HepG2 (cell line): ENCODE data around the gene OSER1. TPM values are rescaled to one million over a fixed set of nuclear protein-coding genes. Genes with fewer than 3 reads are reported as not detected.

Experiments
- ATAC-seq: fragments of 200-7000 bp; cut with Tn5 transposase; 3 replicates; pipeline ENCODE4 v1.9.1; 2020; ENCODE audit warnings: mild to moderate bottlenecking, moderate library complexity
- BruUV-seq: library from RNA; stranded (reverse); fragments of 400-500 nt; replicated peaks from 2 replicates; lab custom pipeline; 2021; lab: Mats Ljungman, UMichigan
- CTCF ChIA-PET: fragments of 300-600 bp; formaldehyde crosslinking; extraction: SDS; loops from one replicate; lab custom pipeline; 2021; ENCODE audit warnings: low total read pairs, inconsistent platforms, low intra/inter-chr PET ratio; lab: Yijun Ruan, JAX
- POLR2A ChIA-PET: fragments of 350-600 bp; sonication (Branson Sonifier 250); formaldehyde crosslinking; loops from one replicate; lab custom pipeline; 2020; ENCODE audit warnings: antibody characterized with exemption, inconsistent platforms; lab: Yijun Ruan, JAX
- DNase-seq: peaks from one replicate; pipeline ENCODE4 v3.0.0-alpha.2; 2015; ENCODE audit warnings: low spot score
- FAIRE-seq: peaks from 3 replicates; lab custom pipeline; 2011; peaks lifted over from hg19 to GRCh38; lab: Jason Lieb, UNC
- H2AFZ ChIP-seq: one replicate; pipeline ENCODE4 v1.6.1; 2011; ENCODE audit warnings: low read length, inconsistent platforms
- H3K27ac ChIP-seq: fragments of 300-600 bp; 3 replicates; pipeline ENCODE4 v1.8.0; 2011; ENCODE audit warnings: mixed run types, mild to moderate bottlenecking, mixed read lengths, low read length, inconsistent platforms; ENCODE audit not compliant: insufficient read depth; ENCODE audit errors: extremely low read length
- H3K27me3 ChIP-seq, 2 experiments: fragments of 200-600 bp in 1 of 2; 2 replicates in 1 of 2; 3 replicates in 1 of 2; pipeline versions ENCODE4 v1.6.0 to v1.8.0; 2011; ENCODE audit warnings: low read length in 2 of 2, mild to moderate bottlenecking in 2 of 2, moderate library complexity in 2 of 2, inconsistent platforms in 1 of 2; ENCODE audit not compliant: insufficient read depth in 2 of 2, control insufficient read depth in 1 of 2
- H3K36me3 ChIP-seq, 2 experiments: fragments of 200-600 bp in 1 of 2; replicated peaks in 1 of 2; 2 replicates in 1 of 2; 3 replicates in 1 of 2; pipeline versions ENCODE4 v1.5.1 to v1.8.0; 2011; ENCODE audit warnings: low read length in 2 of 2, inconsistent platforms in 1 of 2; ENCODE audit not compliant: insufficient read depth in 2 of 2, control insufficient read depth in 1 of 2
- H3K4me1 ChIP-seq: 2 replicates; pipeline ENCODE4 v1.5.1; 2012; ENCODE audit warnings: low read length, inconsistent platforms; ENCODE audit not compliant: insufficient read depth
- H3K4me2 ChIP-seq: 2 replicates; pipeline ENCODE4 v1.6.0; 2011; ENCODE audit warnings: low read depth, low read length, inconsistent platforms
- H3K4me3 ChIP-seq, 3 experiments: fragments of 200-600 bp in 1 of 3; sonication (generic), shearing (Covaris generic) in 1 of 3; replicated peaks in 1 of 3; 2 replicates each; pipeline ENCODE4 v1.5.1; 2011 to 2016; ENCODE audit warnings: low read length in 3 of 3, inconsistent platforms in 2 of 3, low read depth in 2 of 3, mild to moderate bottlenecking in 2 of 3, control low read depth in 1 of 3, mixed read lengths in 1 of 3; ENCODE audit not compliant: insufficient read depth in 1 of 3
- H3K79me2 ChIP-seq: one replicate; pipeline ENCODE4 v1.6.1; 2011; ENCODE audit warnings: low read length, inconsistent platforms; ENCODE audit not compliant: insufficient read depth
- H3K9ac ChIP-seq: 2 replicates; pipeline ENCODE4 v1.6.0; 2011; ENCODE audit warnings: mild to moderate bottlenecking, low read depth, low read length, inconsistent platforms; ENCODE audit not compliant: insufficient read depth
- H3K9me3 ChIP-seq: 2 replicates; pipeline ENCODE4 v1.5.1; 2012; ENCODE audit warnings: mild to moderate bottlenecking, low read length
- H4K20me1 ChIP-seq: 2 replicates; pipeline ENCODE4 v1.6.0; 2011; ENCODE audit warnings: inconsistent platforms, mild to moderate bottlenecking, low read length, moderate library complexity; ENCODE audit not compliant: insufficient read depth
- AGO2 ChIP-seq: fragments of 200-400 bp; formaldehyde crosslinking; optimal IDR thresholded peaks from 2 replicates; pipeline ENCODE3; 2017; ENCODE audit warnings: mild to moderate bottlenecking, low read depth, low read length, moderate library complexity
- BHLHE40 ChIP-seq: IDR thresholded peaks from 2 replicates; pipeline ENCODE4 v1.6.1; 2011; ENCODE audit warnings: low read length, improper control_type of control experiment
- CC2D1A ChIP-seq: sonication (generic); formaldehyde crosslinking; IDR thresholded peaks from 2 replicates; pipeline ENCODE4 v1.8.1; 2023; ENCODE audit warnings: mild to moderate bottlenecking, missing genetic modification reagents
- CCAR2 ChIP-seq: fragments of 200-400 bp; formaldehyde crosslinking; optimal IDR thresholded peaks from 2 replicates; pipeline ENCODE3; 2018; ENCODE audit warnings: low read depth, mild to moderate bottlenecking, low read length, moderate library complexity
- EHMT2 ChIP-seq: fragments of 200-600 bp; sonication (generic); IDR thresholded peaks from 2 replicates; pipeline ENCODE4 v1.7.0; 2017; ENCODE audit warnings: antibody characterized with exemption, low read depth, low read length, borderline replicate concordance
- GABPA ChIP-seq, 2 experiments: IDR thresholded peaks; 2 replicates each; pipeline ENCODE4 v1.6.1; 2011 to 2016; ENCODE audit warnings: low read depth in 2 of 2, low read length in 1 of 2, missing biosample characterization in 1 of 2, missing genetic modification characterization in 1 of 2
- GFI1 ChIP-seq: sonication (generic); formaldehyde crosslinking; IDR thresholded peaks from 2 replicates; pipeline ENCODE4 v1.5.0; 2020; ENCODE audit warnings: missing genetic modification reagents, mild to moderate bottlenecking, borderline replicate concordance
- JARID2 ChIP-seq: sonication (generic); formaldehyde crosslinking; IDR thresholded peaks from 2 replicates; pipeline ENCODE4 v1.8.1; 2023; ENCODE audit warnings: missing genetic modification reagents, inconsistent platforms; ENCODE audit not compliant: insufficient replicate concordance
- ZBTB42 ChIP-seq: sonication (generic); formaldehyde crosslinking; IDR thresholded peaks from 2 replicates; pipeline ENCODE4 v1.5.0; 2020; ENCODE audit warnings: mild to moderate bottlenecking, missing genetic modification reagents
- ZFYVE20 ChIP-seq: sonication (generic); formaldehyde crosslinking; IDR thresholded peaks from 2 replicates; pipeline ENCODE4 v1.8.0; 2023; ENCODE audit warnings: low read depth, mild to moderate bottlenecking, moderate library complexity, missing genetic modification reagents, borderline replicate concordance
- ZMAT5 ChIP-seq: sonication (generic); formaldehyde crosslinking; IDR thresholded peaks from 2 replicates; pipeline ENCODE4 v1.5.0; 2020; ENCODE audit warnings: mild to moderate bottlenecking, low read depth, missing genetic modification reagents, borderline replicate concordance
- ZMYM3 ChIP-seq: sonication (generic); formaldehyde crosslinking; IDR thresholded peaks from 2 replicates; pipeline ENCODE4 v1.5.1; 2020; ENCODE audit warnings: mild to moderate bottlenecking, missing genetic modification reagents
- ZNF136 ChIP-seq: sonication (generic); formaldehyde crosslinking; IDR thresholded peaks from 2 replicates; pipeline ENCODE4 v1.8.1; 2022; ENCODE audit warnings: low read depth, mild to moderate bottlenecking, moderate library complexity, missing genetic modification reagents
- ZNF773 ChIP-seq: sonication (generic); formaldehyde crosslinking; IDR thresholded peaks from 2 replicates; pipeline ENCODE4 v1.4.0; 2020; ENCODE audit warnings: missing genetic modification reagents, borderline replicate concordance
- ZZZ3 ChIP-seq: sonication (generic); formaldehyde crosslinking; IDR thresholded peaks from 2 replicates; pipeline ENCODE4 v1.4.0; 2020; ENCODE audit warnings: missing genetic modification reagents, mild to moderate bottlenecking, borderline replicate concordance
- WGBS: methylation state at CpG from one replicate; pipeline ENCODE4 v1.1.6; 2017; ENCODE audit warnings: low lambda C conversion rate; 5-methylcytosine and 5-hydroxymethylcytosine counted together
- in situ Hi-C: cut with HindIII; loops from 2 replicates; pipeline ENCODE4 v1.10.0; 2017; ENCODE audit warnings: low pct_unique_long_range_greater_than_20kb; ENCODE audit not compliant: extremely low pct_ligation_motif_present
- intact Hi-C: fragments of 100-400 bp; cut with micrococcal nuclease; formaldehyde crosslinking; loops from one replicate; pipeline ENCODE4 v1.10.0; 2022; ENCODE audit not compliant: unreplicated experiment
- polyA plus RNA-seq, 8 experiments: library from polyadenylated mRNA; depleted of rRNA in 3 of 8; stranded (reverse) in 7 of 8; unstranded in 1 of 8; fragments of >200 nt; fragmentation: Illumina TruSeq in 4 of 8; extraction: Trizol in 4 of 8; gene quantifications; 2 replicates each; pipeline versions ENCODE4 v1.2.1 to v1.2.3, GENCODE V29; 2011 to 2016; ENCODE audit warnings: low read depth in 4 of 8, missing spikeins in 1 of 8, mixed read lengths in 1 of 8; ENCODE audit not compliant: insufficient read depth in 1 of 8
- total RNA-seq, 5 experiments: library from RNA; depleted of rRNA; stranded (reverse); fragments of >200 nt; fragmentation: Illumina TruSeq; extraction: Trizol; gene quantifications; 2 replicates each; pipeline ENCODE4 v1.2.3, GENCODE V29; 2016; ENCODE audit warnings: low read depth in 1 of 5
- TF ChIP-seq, protein P1 (sequence below): sonication (generic); formaldehyde crosslinking; IDR thresholded peaks from 2 replicates; pipeline ENCODE4 v1.5.1; 2020; ENCODE audit warnings: missing genetic modification reagents, mild to moderate bottlenecking, borderline replicate concordance
- TF ChIP-seq, protein P2 (sequence below): sonication (generic); formaldehyde crosslinking; conservative IDR thresholded peaks from 2 replicates; pipeline ENCODE4 v1.8.0; 2022; ENCODE audit warnings: mild to moderate bottlenecking, moderate library complexity, missing genetic modification reagents
- TF ChIP-seq, protein P3 (sequence below): sonication (generic); formaldehyde crosslinking; IDR thresholded peaks from 2 replicates; pipeline ENCODE4 v1.4.0; 2020; ENCODE audit warnings: mild to moderate bottlenecking, missing genetic modification reagents

Gene OSER1
- total and polyA plus RNA-seq, 2 of the 13 experiments (the other 11 are each of a cell fraction or from before 2014, with no cell fraction given): 71.2 to 71.5 TPM

DNA sequence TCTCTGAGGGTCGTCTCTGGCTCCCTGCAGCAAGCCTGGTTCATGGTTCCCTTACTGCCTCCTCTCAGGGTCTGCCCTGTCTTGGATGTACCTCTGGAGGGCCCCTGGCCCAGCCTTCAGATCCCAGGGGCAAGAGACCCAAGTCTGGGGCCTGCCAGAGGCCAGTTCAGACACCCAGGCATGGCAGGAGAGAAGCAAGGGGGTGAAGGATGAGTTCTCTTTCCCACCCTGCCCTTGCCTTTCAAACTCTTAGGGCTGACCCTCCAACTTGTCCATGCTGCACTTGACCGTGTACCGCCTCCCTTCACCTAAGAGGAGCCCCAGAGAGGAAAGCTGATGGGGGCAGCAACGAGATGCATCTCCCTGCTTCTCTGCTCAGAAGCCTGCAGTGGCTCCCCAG is 40.7 kb upstream of the OSER1 start (continued):
- TF ChIP-seq, protein P1, sequence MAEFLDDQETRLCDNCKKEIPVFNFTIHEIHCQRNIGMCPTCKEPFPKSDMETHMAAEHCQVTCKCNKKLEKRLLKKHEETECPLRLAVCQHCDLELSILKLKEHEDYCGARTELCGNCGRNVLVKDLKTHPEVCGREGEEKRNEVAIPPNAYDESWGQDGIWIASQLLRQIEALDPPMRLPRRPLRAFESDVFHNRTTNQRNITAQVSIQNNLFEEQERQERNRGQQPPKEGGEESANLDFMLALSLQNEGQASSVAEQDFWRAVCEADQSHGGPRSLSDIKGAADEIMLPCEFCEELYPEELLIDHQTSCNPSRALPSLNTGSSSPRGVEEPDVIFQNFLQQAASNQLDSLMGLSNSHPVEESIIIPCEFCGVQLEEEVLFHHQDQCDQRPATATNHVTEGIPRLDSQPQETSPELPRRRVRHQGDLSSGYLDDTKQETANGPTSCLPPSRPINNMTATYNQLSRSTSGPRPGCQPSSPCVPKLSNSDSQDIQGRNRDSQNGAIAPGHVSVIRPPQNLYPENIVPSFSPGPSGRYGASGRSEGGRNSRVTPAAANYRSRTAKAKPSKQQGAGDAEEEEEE (CRISPR knock-in tag): no peak
- no peak for TF ChIP-seq GABPA (IDR thresholded peaks at IDR 0.05; ENCODE audit: low read depth, low read length)
- no peak for TF ChIP-seq GABPA (CRISPR knock-in tag; IDR thresholded peaks at IDR 0.05; ENCODE audit: low read depth)
- no peak for TF ChIP-seq AGO2
- TF ChIP-seq ZNF136 (CRISPR knock-in tag): no peak
- no peak for TF ChIP-seq CCAR2
- no peak for TF ChIP-seq ZZZ3 (CRISPR knock-in tag)
- TF ChIP-seq ZNF773 (CRISPR knock-in tag): no peak
- TF ChIP-seq, protein P2, sequence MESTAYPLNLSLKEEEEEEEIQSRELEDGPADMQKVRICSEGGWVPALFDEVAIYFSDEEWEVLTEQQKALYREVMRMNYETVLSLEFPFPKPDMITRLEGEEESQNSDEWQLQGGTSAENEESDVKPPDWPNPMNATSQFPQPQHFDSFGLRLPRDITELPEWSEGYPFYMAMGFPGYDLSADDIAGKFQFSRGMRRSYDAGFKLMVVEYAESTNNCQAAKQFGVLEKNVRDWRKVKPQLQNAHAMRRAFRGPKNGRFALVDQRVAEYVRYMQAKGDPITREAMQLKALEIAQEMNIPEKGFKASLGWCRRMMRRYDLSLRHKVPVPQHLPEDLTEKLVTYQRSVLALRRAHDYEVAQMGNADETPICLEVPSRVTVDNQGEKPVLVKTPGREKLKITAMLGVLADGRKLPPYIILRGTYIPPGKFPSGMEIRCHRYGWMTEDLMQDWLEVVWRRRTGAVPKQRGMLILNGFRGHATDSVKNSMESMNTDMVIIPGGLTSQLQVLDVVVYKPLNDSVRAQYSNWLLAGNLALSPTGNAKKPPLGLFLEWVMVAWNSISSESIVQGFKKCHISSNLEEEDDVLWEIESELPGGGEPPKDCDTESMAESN (CRISPR knock-in tag): no peak

DNA sequence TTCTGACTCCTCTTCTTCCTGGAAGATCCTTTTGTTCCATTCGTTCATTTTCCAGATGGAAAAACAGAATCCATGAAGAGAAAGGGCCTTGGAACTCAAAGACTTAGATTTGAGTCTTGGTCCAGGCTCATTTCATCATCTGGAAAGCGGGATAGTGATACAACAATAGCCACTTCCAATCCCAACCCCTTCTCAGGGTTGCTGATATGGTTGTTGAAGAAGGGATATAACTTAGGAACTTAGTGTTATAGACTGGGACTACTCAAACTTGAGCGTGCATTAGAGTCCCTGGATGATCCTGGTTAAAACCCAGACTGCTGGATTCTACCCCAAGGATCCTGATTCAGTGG is 37.8 kb upstream of the OSER1 start:
- no peak for FAIRE-seq
- in situ Hi-C loops (no loop called here), intact Hi-C loops (loop anchor here (1.0 to 2.0 kb wide), 2 partner anchors 54 to 138 kb away; no protein-coding TSS in a partner anchor)
- Histone ChIP-seq H3K27me3 (no peaks in the 10 kb centered on the region; a peak in 2 of 5 replicates), H4K20me1 (no peaks in the 10 kb centered on the region), H3K27ac (no peak overlapping the region), H3K79me2 (no peaks in the 10 kb centered on the region), H3K4me3 (no peak overlapping the region), H3K9ac (no peak overlapping the region), H2AFZ (no peak overlapping the region), H3K9me3 (no peaks in the 10 kb centered on the region), H3K36me3 (no peaks in the 10 kb centered on the region), H3K4me1 (peaks cover 6% of the 10 kb centered on the region), H3K4me2 (no peak overlapping the region)
- ATAC-seq: peak; percentile 26
- BruUV-seq: no TSS peak
- WGBS: 32% methylated on average over 3 of the region's 3 CpGs
- POLR2A ChIA-PET: no interaction called here
- no peak for DNase-seq
- CTCF ChIA-PET: interaction anchor here (0.9 to 1.7 kb wide), 3 partner anchors 31 to 138 kb away, joined by 4 to 12 read pairs (median 5); partner anchors contain the start of gene FITM2
- TF ChIP-seq ZMAT5 (CRISPR knock-in tag): 0 out of 2 replicates have a peak, but pooled peaks have one; percentile 38
- TF ChIP-seq EHMT2: peak; percentile 88
- peak; percentile 5; the same call in 1 of the 2 replicates for TF ChIP-seq ZMYM3 (CRISPR knock-in tag)
- no peak for TF ChIP-seq ZBTB42
- TF ChIP-seq BHLHE40: peak; percentile 20; the same call in 1 of the 2 replicates
- 0 out of 2 replicates have a peak, but pooled peaks have one; percentile 1 for TF ChIP-seq CC2D1A (CRISPR knock-in tag)
- TF ChIP-seq JARID2: no peak
- TF ChIP-seq GFI1 (CRISPR knock-in tag): 0 out of 2 replicates have a peak, but pooled peaks have one; percentile 1
- peak; percentile 15; the same call in 1 of the 2 replicates for TF ChIP-seq ZFYVE20 (CRISPR knock-in tag)
- TF ChIP-seq, protein P3, sequence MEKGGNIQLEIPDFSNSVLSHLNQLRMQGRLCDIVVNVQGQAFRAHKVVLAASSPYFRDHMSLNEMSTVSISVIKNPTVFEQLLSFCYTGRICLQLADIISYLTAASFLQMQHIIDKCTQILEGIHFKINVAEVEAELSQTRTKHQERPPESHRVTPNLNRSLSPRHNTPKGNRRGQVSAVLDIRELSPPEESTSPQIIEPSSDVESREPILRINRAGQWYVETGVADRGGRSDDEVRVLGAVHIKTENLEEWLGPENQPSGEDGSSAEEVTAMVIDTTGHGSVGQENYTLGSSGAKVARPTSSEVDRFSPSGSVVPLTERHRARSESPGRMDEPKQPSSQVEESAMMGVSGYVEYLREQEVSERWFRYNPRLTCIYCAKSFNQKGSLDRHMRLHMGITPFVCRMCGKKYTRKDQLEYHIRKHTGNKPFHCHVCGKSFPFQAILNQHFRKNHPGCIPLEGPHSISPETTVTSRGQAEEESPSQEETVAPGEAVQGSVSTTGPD (CRISPR knock-in tag): peak; percentile 4; the same call in 1 of the 2 replicates
